ENCODE data around the gene GPR68.

GPR68 gene

DNA sequence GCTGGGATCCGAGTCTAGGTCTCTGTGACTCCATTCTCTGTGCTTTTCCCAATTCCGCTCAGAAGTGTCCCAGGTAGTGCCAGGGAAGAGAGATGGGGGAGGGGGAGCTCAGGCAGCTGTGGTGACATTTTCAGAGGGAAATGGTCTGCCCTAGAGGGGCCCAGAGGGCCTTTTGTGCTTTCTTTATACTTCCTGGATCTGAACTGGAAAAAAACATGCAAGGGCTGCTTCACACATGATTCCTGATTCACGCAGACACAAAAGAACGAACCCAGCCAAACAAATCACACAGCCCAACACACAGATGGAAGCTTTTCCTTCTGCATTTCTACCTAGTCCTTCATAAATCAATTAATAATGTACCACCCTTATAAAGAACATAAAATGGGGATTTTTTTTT is 26.5 kb downstream of the GPR68 start:
- Histone ChIP-seq H3K4me3 (ENCODE audit: low read depth, low read length) (no peak overlapping the region), H3K36me3 (no peaks in the 10 kb centered on the region; the same call in 1 of the 2 replicates), H3K4me1 (no peaks in the 10 kb centered on the region; the same call in 1 of the 2 replicates), H3K27me3 (no peaks in the 10 kb centered on the region), H3K9me3 (no peaks in the 10 kb centered on the region)
- no peak for DNase-seq
- TF ChIP-seq, protein P1, sequence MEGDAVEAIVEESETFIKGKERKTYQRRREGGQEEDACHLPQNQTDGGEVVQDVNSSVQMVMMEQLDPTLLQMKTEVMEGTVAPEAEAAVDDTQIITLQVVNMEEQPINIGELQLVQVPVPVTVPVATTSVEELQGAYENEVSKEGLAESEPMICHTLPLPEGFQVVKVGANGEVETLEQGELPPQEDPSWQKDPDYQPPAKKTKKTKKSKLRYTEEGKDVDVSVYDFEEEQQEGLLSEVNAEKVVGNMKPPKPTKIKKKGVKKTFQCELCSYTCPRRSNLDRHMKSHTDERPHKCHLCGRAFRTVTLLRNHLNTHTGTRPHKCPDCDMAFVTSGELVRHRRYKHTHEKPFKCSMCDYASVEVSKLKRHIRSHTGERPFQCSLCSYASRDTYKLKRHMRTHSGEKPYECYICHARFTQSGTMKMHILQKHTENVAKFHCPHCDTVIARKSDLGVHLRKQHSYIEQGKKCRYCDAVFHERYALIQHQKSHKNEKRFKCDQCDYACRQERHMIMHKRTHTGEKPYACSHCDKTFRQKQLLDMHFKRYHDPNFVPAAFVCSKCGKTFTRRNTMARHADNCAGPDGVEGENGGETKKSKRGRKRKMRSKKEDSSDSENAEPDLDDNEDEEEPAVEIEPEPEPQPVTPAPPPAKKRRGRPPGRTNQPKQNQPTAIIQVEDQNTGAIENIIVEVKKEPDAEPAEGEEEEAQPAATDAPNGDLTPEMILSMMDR (IDR thresholded peaks at IDR 0.05; ENCODE audit: low read depth, low read length), result no peak

DNA sequence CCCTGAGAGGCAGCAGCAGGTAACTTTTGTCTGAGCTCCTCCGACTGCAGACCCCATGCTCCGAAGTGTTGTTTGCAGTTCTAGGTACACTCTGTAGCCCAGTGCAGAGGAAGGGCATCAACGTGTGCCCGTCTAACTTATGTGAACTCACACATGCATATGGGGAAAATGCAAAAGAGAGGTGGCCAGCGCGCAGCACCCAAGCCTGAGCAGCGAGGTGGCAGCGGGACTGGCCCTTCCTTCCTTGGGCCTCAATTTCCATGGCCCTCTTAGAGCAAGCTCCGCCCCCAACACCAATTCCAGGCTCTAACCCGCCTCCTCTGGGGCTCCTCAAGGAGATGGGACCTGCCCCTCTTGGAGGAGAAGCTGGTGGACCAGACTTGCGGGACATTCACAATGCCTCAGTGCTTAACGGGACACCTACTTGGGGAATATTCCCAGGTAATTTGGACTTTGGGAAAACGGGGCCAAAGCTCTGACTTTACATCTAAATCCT is 27.7 kb downstream of the GPR68 start:
- H3K4me1 ChIP-seq, result no peaks in the 10 kb centered on the region; the same call in 1 of the 2 replicates
- DNase-seq, result no peak
- H3K4me3 ChIP-seq (ENCODE audit: low read depth, low read length), result no peak overlapping the region
- TF ChIP-seq, protein P1 (IDR thresholded peaks at IDR 0.05; ENCODE audit: low read depth, low read length), result no peak
- H3K27me3 ChIP-seq, result no peaks in the 10 kb centered on the region
- no peaks in the 10 kb centered on the region for H3K9me3 ChIP-seq
- no peaks in the 10 kb centered on the region; the same call in 1 of the 2 replicates for H3K36me3 ChIP-seq

- no peak for DNase-seq
- no peaks in the 10 kb centered on the region; the same call in 1 of the 2 replicates for H3K36me3 ChIP-seq
Observed at GRCh38 chr14:91215381-91215780, 29.1 kb downstream of the GPR68 start.

DNA sequence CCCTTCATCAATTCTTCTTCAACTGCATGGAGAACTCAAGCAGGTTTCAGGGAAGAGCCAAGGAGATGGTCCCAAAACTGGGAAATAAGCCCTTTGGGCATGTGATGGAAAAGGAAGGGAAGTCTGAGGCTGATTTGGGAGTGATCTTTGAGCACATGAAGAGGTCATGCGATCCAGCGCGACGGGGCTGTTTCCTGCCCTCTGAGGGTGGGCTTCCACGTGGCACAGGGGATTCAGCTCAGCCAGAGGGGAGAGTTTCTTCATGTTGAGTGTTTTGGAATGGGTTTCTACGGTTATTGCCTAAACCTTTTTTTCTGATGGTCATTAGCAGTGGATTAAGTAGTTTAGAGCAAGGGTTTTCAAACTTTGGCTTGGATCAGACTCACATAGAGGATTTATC is 30.2 kb downstream of the GPR68 start:
- TF ChIP-seq, protein P1 (IDR thresholded peaks at IDR 0.05; ENCODE audit: low read depth, low read length), result no peak
- DNase-seq, result no peak
- no peak overlapping the region for H3K4me3 ChIP-seq (ENCODE audit: low read depth, low read length)

More at GRCh38 chr14:91215381-91215780, 29.1 kb downstream of the GPR68 start:
- no peaks in the 10 kb centered on the region; the same call in 1 of the 2 replicates for H3K4me1 ChIP-seq
- no peaks in the 10 kb centered on the region for H3K27me3 ChIP-seq
- H3K4me3 ChIP-seq (ENCODE audit: low read depth, low read length), result no peak overlapping the region
- no peaks in the 10 kb centered on the region for H3K9me3 ChIP-seq
- TF ChIP-seq, protein P1 (IDR thresholded peaks at IDR 0.05; ENCODE audit: low read depth, low read length), result no peak

GRCh38 chr14:91211017-91211416 is 33.5 kb downstream of the GPR68 start:
- Histone ChIP-seq H3K4me1 (no peaks in the 10 kb centered on the region), H3K36me3 (no peaks in the 10 kb centered on the region; the same call in 1 of the 2 replicates)
- TF ChIP-seq, protein P1 (IDR thresholded peaks at IDR 0.05; ENCODE audit: low read depth, low read length), result no peak

More for the DNA sequence above, 30.2 kb downstream of the GPR68 start:
- no peaks in the 10 kb centered on the region for H3K27me3 ChIP-seq
- H3K36me3 ChIP-seq, result no peaks in the 10 kb centered on the region; the same call in 1 of the 2 replicates
- H3K9me3 ChIP-seq, result no peaks in the 10 kb centered on the region
- no peaks in the 10 kb centered on the region for H3K4me1 ChIP-seq

DNA sequence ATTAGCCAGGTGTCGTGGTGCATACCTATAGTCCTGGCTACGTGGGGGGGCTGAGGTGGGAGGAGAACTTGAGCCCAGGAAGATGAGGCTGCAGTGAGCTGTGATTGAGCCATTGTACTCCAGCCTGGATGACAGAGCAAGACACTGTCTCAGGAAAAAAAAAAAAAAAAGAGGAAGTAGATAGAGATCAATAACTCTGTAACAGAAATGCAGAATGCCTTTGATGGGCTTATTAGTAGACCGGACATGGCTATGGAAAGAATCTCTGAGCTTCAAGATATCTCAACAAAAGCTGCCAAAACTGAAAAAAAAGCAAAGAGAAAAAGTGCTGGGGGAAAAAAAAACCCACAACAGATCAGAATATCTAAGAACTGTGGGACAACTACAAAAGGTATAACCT is 37.5 kb downstream of the GPR68 start:
- no peak for DNase-seq
- H3K9me3 ChIP-seq, result no peaks in the 10 kb centered on the region
- H3K4me3 ChIP-seq (ENCODE audit: low read depth, low read length), result no peak overlapping the region
- TF ChIP-seq, protein P1 (IDR thresholded peaks at IDR 0.05; ENCODE audit: low read depth, low read length), result no peak
- no peaks in the 10 kb centered on the region for H3K27me3 ChIP-seq
- H3K36me3 ChIP-seq, result no peaks in the 10 kb centered on the region
- H3K4me1 ChIP-seq, result no peaks in the 10 kb centered on the region

More at GRCh38 chr14:91211017-91211416, 33.5 kb downstream of the GPR68 start:
- Histone ChIP-seq H3K9me3 (no peaks in the 10 kb centered on the region), H3K27me3 (no peaks in the 10 kb centered on the region), H3K4me3 (ENCODE audit: low read depth, low read length) (no peak overlapping the region)
- DNase-seq, result no peak
